HCT116 (cell line): Measurements from ENCODE around the gene SCN8A. TPM values are rescaled to one million over a fixed set of nuclear protein-coding genes. Genes with fewer than 3 reads are reported as not detected.

Experiments
- ATAC-seq: fragments of 200-7000 bp; cut with Tn5 transposase; 2 replicates; pipeline ENCODE4 v1.9.1; 2020; ENCODE audit warnings: mild to moderate bottlenecking, moderate library complexity
- BruUV-seq: library from RNA; stranded (reverse); fragments of 400-500 nt; replicated peaks from 2 replicates; lab custom pipeline; 2021; lab: Mats Ljungman, UMichigan
- CTCF ChIA-PET: fragments of 300-600 bp; sonication (Branson Sonifier 250); formaldehyde crosslinking; loops from one replicate; lab custom pipeline; 2021; ENCODE audit warnings: antibody characterized with exemption; lab: Charles Lee
- POLR2A ChIA-PET: fragments of 300-600, 350-600 bp; sonication (Branson Sonifier 250); formaldehyde crosslinking; loops from one replicate; lab custom pipeline; 2021; ENCODE audit warnings: antibody characterized with exemption; lab: Charles Lee
- RAD21 ChIA-PET, 2 experiments: fragments of 300-600 bp; sonication (Branson Sonifier 250); formaldehyde crosslinking; loops; one replicate each; lab custom pipeline; 2023; ENCODE audit warnings: low total read pairs in 2 of 2; ENCODE audit not compliant: uncharacterized antibody in 2 of 2, unreplicated experiment in 2 of 2, low non-redundant PET in 1 of 2; lab: Charles Lee
- DNase-seq: peaks from one replicate; pipeline ENCODE4 v3.0.0-alpha.2; 2010; ENCODE audit warnings: low read depth, low spot score
- H2AFZ ChIP-seq: fragments of 200-600 bp; shearing (Covaris generic), sonication (generic); 2 replicates; pipeline ENCODE4 v1.6.1; 2017; ENCODE audit warnings: low read depth, mixed run types, mixed read lengths, antibody characterized with exemption, low read length; ENCODE audit not compliant: poor library complexity, severe bottlenecking
- H3K27ac ChIP-seq: 2 replicates; pipeline ENCODE4 v1.5.1; 2012; ENCODE audit warnings: low read depth, low read length
- H3K27me3 ChIP-seq: fragments of 200-600 bp; sonication (generic); 2 replicates; pipeline ENCODE4 v1.6.1; 2016; ENCODE audit warnings: mixed run types, low read length, mixed read lengths; ENCODE audit not compliant: insufficient read depth
- H3K36me3 ChIP-seq, 2 experiments: fragments of 200-500 bp in 1 of 2; fragments of 200-600 bp in 1 of 2; sonication (Bioruptor generic) in 1 of 2; sonication (generic) in 1 of 2; 2 replicates each; pipeline versions ENCODE4 v1.5.1 to v1.6.1; 2014 to 2016; ENCODE audit warnings: low read length in 2 of 2, inconsistent platforms in 1 of 2, mixed read lengths in 1 of 2, mixed run types in 1 of 2; ENCODE audit not compliant: insufficient read depth in 2 of 2, control insufficient read depth in 1 of 2
- H3K4me1 ChIP-seq, 2 experiments: fragments of 200-600 bp in 1 of 2; sonication (generic) in 1 of 2; 2 replicates each; pipeline versions ENCODE4 v1.5.1 to v1.6.1; 2012 to 2017; ENCODE audit warnings: low read length in 2 of 2, inconsistent platforms in 1 of 2, mild to moderate bottlenecking in 1 of 2, mixed read lengths in 1 of 2, mixed run types in 1 of 2, moderate library complexity in 1 of 2; ENCODE audit not compliant: insufficient read depth in 2 of 2, control insufficient read depth in 1 of 2
- H3K4me2 ChIP-seq: fragments of 200-600 bp; sonication (generic); 2 replicates; pipeline ENCODE4 v1.6.1; 2017; ENCODE audit warnings: mixed run types, low read length, mixed read lengths
- H3K4me3 ChIP-seq, 2 experiments: fragments of 200-600 bp in 1 of 2; sonication (generic) in 1 of 2; replicated peaks in 1 of 2; 2 replicates each; pipeline ENCODE4 v1.5.1; 2011 to 2016; ENCODE audit warnings: low read length in 2 of 2, control low read depth in 1 of 2, low read depth in 1 of 2, mild to moderate bottlenecking in 1 of 2, mixed read lengths in 1 of 2, mixed run types in 1 of 2
- H3K79me2 ChIP-seq: fragments of 200-600 bp; sonication (generic); 2 replicates; pipeline ENCODE4 v1.6.1; 2017; ENCODE audit warnings: mild to moderate bottlenecking, mixed run types, low read length, moderate library complexity, mixed read lengths; ENCODE audit not compliant: insufficient read depth
- H3K9ac ChIP-seq: fragments of 200-600 bp; sonication (generic); 2 replicates; pipeline ENCODE4 v1.6.1; 2016; ENCODE audit warnings: low read length, mixed read lengths
- H3K9me2 ChIP-seq: fragments of 200-600 bp; sonication (generic), shearing (Covaris generic); 2 replicates; pipeline ENCODE4 v1.6.1; 2017; ENCODE audit warnings: mixed run types, mild to moderate bottlenecking, moderate library complexity; ENCODE audit not compliant: insufficient read depth
- H3K9me3 ChIP-seq, 2 experiments: fragments of 200-500 bp in 1 of 2; fragments of 200-600 bp in 1 of 2; sonication (Bioruptor generic) in 1 of 2; sonication (generic) in 1 of 2; 2 replicates each; pipeline ENCODE4 v1.6.1; 2014 to 2017; ENCODE audit warnings: low read length in 2 of 2, mixed read lengths in 2 of 2, inconsistent platforms in 1 of 2, low read depth in 1 of 2, mild to moderate bottlenecking in 1 of 2, mixed run types in 1 of 2, moderate library complexity in 1 of 2; ENCODE audit not compliant: control insufficient read depth in 1 of 2, insufficient read depth in 1 of 2
- H4K20me1 ChIP-seq: fragments of 200-600 bp; sonication (generic), shearing (Covaris generic); 2 replicates; pipeline ENCODE4 v1.6.1; 2017; ENCODE audit warnings: mixed run types, mild to moderate bottlenecking, moderate library complexity; ENCODE audit not compliant: insufficient read depth
- CBX3 ChIP-seq: IDR thresholded peaks from 2 replicates; pipeline ENCODE4 v1.6.1; 2012; ENCODE audit warnings: low read depth
- CEBPB ChIP-seq: IDR thresholded peaks from 2 replicates; pipeline ENCODE4 v1.6.1; 2012; ENCODE audit warnings: low read depth
- EGR1 ChIP-seq: IDR thresholded peaks from 2 replicates; pipeline ENCODE4 v1.6.1; 2012; ENCODE audit warnings: low read depth
- ELF1 ChIP-seq: IDR thresholded peaks from 2 replicates; pipeline ENCODE4 v1.6.1; 2012; ENCODE audit warnings: low read depth, borderline replicate concordance
- EZH2 ChIP-seq: fragments of 200-600 bp; sonication (generic); IDR thresholded peaks from 2 replicates; pipeline ENCODE4 v1.6.1; 2017; ENCODE audit warnings: antibody characterized with exemption, mixed run types
- JUND ChIP-seq: IDR thresholded peaks from 2 replicates; pipeline ENCODE4 v1.6.1; 2012
- RAD21 ChIP-seq: IDR thresholded peaks from 2 replicates; pipeline ENCODE4 v1.6.1; 2012; ENCODE audit warnings: low read depth, mild to moderate bottlenecking
- SP1 ChIP-seq: IDR thresholded peaks from 2 replicates; pipeline ENCODE4 v1.6.1; 2012; ENCODE audit warnings: low read depth
- SRF ChIP-seq: IDR thresholded peaks from 2 replicates; pipeline ENCODE4 v1.6.1; 2012; ENCODE audit warnings: low read depth
- TCF7L2 ChIP-seq: IDR thresholded peaks from 2 replicates; pipeline ENCODE4 v1.7.0; 2011; ENCODE audit warnings: borderline replicate concordance, inconsistent platforms; ENCODE audit not compliant: insufficient read depth, insufficient read length; ENCODE audit errors: extremely low read depth
- YY1 ChIP-seq: IDR thresholded peaks from 2 replicates; pipeline ENCODE4 v1.6.1; 2011; ENCODE audit warnings: low read length, low read depth, moderate library complexity, mild to moderate bottlenecking; ENCODE audit not compliant: insufficient replicate concordance; ENCODE audit errors: extremely low read depth
- ZNF274 ChIP-seq: fragments of 200-500 bp; sonication (Bioruptor generic); IDR thresholded peaks from 2 replicates; pipeline ENCODE4 v1.6.1; 2014; ENCODE audit warnings: mild to moderate bottlenecking, low read depth, low read length, inconsistent platforms
- intact Hi-C: fragments of 100-400 bp; cut with micrococcal nuclease; formaldehyde crosslinking; loops from 2 replicates; pipeline ENCODE4 v1.10.0; 2022
- total RNA-seq: library from RNA; stranded (reverse); gene quantifications from one replicate; pipeline ENCODE4 v1.2.1, GENCODE V29; 2021; ENCODE audit not compliant: unreplicated experiment
- TF ChIP-seq, protein P1 (sequence below): IDR thresholded peaks from 2 replicates; pipeline ENCODE4 v1.6.1; 2012; ENCODE audit warnings: low read depth
- TF ChIP-seq, protein P2 (sequence below): IDR thresholded peaks from 2 replicates; pipeline ENCODE4 v1.6.1; 2012
- TF ChIP-seq, protein P3 (sequence below): IDR thresholded peaks from 2 replicates; pipeline ENCODE4 v1.6.1; 2011; ENCODE audit warnings: mild to moderate bottlenecking, low read length, moderate library complexity; ENCODE audit not compliant: insufficient replicate concordance; ENCODE audit errors: extremely low read depth

The SCN8A gene
- total RNA-seq, 1 experiment from 2014 or later: 7.1 TPM

DNA sequence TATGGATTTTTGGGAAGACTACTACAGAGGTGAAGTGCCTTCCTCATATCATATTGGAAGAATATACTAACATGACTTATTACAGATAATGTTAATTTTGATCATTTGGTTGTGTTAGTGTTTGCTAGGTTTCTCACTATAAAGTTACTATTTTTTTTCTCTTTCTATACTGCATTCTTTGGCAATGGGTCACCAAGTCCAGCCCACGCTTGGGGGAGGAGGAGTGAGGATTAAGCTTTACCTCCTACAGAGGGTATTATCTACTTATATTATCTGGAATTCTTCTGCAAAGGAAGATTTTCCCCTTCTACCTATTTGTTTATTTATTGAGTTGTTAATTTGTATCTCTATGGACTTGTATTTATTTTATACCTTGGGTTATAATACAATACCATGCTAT is 31.5 kb downstream of the SCN8A start:
- intact Hi-C loops: no loop called here
- Histone ChIP-seq H3K9ac (no peak overlapping the region), H3K36me3 (no peaks in the 10 kb centered on the region), H3K9me2 (no peaks in the 10 kb centered on the region), H3K27ac (no peak overlapping the region), H3K4me3 (no peak overlapping the region; a peak in 1 of 4 replicates), H3K27me3 (no peaks in the 10 kb centered on the region), H3K9me3 (no peaks in the 10 kb centered on the region), H3K79me2 (no peaks in the 10 kb centered on the region), H3K4me2 (peak overlapping the region; percentile 54), H4K20me1 (no peaks in the 10 kb centered on the region), H2AFZ (no peak overlapping the region), H3K4me1 (peaks cover 5 to 11% of the 10 kb centered on the region in 2 experiments; a peak in 3 of 4 replicates)
- ChIA-PET CTCF (no interaction called here), POLR2A (no interaction called here), RAD21 (no interaction called here)
- TF ChIP-seq RAD21 (no peak), EGR1 (0 out of 2 replicates have a peak, but pooled peaks have one; percentile 51)
- no TSS peak for BruUV-seq
- DNase-seq: no peak
- ATAC-seq: no peak

DNA sequence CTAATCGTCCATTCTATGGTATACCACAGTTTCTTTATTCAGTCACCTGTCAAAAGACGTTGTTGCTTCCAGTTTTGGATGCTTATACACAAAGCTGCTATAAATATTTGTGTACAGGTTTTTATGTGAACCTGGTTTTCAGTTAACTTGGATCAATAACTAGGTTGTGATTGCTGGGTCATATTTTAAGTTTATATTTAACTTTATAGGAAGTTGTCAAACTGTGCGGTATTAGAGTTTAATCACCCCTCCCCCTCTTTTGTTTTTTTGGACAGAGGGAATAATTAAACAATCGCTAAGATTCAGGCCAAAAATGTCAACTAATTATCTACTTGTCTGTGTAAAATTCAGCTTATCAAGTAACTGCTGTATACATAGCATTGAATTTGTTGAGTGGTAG is 34.3 kb downstream of the SCN8A start:
- RAD21 ChIA-PET: no interaction called here
- ATAC-seq: no peak
- no peaks in the 10 kb centered on the region for H3K9me3 ChIP-seq

More for the DNA sequence above, 34.3 kb downstream of the SCN8A start:
- DNase-seq: no peak
- no TSS peak for BruUV-seq
- H3K36me3 ChIP-seq: no peaks in the 10 kb centered on the region
- no peaks in the 10 kb centered on the region for H3K79me2 ChIP-seq
- intact Hi-C loops: no loop called here
- no peak overlapping the region for H3K27ac ChIP-seq
- no peak overlapping the region for H3K4me3 ChIP-seq
- H2AFZ ChIP-seq: no peak overlapping the region
- H3K4me2 ChIP-seq: no peak overlapping the region
- peaks cover 5 to 11% of the 10 kb centered on the region in 2 experiments; a peak in 3 of 4 replicates for H3K4me1 ChIP-seq
- no peak overlapping the region for H3K9ac ChIP-seq
- H3K9me2 ChIP-seq: no peaks in the 10 kb centered on the region
- ChIA-PET POLR2A (no interaction called here), CTCF (no interaction called here)
- H4K20me1 ChIP-seq: no peaks in the 10 kb centered on the region
- TF ChIP-seq, protein P1, sequence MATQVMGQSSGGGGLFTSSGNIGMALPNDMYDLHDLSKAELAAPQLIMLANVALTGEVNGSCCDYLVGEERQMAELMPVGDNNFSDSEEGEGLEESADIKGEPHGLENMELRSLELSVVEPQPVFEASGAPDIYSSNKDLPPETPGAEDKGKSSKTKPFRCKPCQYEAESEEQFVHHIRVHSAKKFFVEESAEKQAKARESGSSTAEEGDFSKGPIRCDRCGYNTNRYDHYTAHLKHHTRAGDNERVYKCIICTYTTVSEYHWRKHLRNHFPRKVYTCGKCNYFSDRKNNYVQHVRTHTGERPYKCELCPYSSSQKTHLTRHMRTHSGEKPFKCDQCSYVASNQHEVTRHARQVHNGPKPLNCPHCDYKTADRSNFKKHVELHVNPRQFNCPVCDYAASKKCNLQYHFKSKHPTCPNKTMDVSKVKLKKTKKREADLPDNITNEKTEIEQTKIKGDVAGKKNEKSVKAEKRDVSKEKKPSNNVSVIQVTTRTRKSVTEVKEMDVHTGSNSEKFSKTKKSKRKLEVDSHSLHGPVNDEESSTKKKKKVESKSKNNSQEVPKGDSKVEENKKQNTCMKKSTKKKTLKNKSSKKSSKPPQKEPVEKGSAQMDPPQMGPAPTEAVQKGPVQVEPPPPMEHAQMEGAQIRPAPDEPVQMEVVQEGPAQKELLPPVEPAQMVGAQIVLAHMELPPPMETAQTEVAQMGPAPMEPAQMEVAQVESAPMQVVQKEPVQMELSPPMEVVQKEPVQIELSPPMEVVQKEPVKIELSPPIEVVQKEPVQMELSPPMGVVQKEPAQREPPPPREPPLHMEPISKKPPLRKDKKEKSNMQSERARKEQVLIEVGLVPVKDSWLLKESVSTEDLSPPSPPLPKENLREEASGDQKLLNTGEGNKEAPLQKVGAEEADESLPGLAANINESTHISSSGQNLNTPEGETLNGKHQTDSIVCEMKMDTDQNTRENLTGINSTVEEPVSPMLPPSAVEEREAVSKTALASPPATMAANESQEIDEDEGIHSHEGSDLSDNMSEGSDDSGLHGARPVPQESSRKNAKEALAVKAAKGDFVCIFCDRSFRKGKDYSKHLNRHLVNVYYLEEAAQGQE: no peak
- TF ChIP-seq EZH2: no peak
- TF ChIP-seq, protein P2, sequence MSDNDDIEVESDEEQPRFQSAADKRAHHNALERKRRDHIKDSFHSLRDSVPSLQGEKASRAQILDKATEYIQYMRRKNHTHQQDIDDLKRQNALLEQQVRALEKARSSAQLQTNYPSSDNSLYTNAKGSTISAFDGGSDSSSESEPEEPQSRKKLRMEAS: no peak
- TF ChIP-seq, protein P3, sequence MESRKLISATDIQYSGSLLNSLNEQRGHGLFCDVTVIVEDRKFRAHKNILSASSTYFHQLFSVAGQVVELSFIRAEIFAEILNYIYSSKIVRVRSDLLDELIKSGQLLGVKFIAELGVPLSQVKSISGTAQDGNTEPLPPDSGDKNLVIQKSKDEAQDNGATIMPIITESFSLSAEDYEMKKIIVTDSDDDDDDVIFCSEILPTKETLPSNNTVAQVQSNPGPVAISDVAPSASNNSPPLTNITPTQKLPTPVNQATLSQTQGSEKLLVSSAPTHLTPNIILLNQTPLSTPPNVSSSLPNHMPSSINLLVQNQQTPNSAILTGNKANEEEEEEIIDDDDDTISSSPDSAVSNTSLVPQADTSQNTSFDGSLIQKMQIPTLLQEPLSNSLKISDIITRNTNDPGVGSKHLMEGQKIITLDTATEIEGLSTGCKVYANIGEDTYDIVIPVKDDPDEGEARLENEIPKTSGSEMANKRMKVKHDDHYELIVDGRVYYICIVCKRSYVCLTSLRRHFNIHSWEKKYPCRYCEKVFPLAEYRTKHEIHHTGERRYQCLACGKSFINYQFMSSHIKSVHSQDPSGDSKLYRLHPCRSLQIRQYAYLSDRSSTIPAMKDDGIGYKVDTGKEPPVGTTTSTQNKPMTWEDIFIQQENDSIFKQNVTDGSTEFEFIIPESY: no peak
- TF ChIP-seq RAD21: no peak
- no peak for TF ChIP-seq JUND
- no peak for TF ChIP-seq CBX3
- TF ChIP-seq TCF7L2: no peak
- no peak for TF ChIP-seq SP1
- TF ChIP-seq YY1: no peak
- no peak for TF ChIP-seq SRF
- no peak for TF ChIP-seq ZNF274
- TF ChIP-seq CEBPB: no peak
- TF ChIP-seq ELF1: no peak
- no peaks in the 10 kb centered on the region for H3K27me3 ChIP-seq
